HepG2 (cell line): ENCODE results near the gene FCMR. TPM values are rescaled to one million over a fixed set of nuclear protein-coding genes. Genes with fewer than 3 reads are reported as not detected.
A peak's percentile ranks its signal among the peaks of the same experiment; 100 is the strongest.

Source experiments
- ATAC-seq: fragments of 200-7000 bp; cut with Tn5 transposase; 3 replicates; pipeline ENCODE4 v1.9.1; 2020; ENCODE audit warnings: mild to moderate bottlenecking, moderate library complexity
- BruUV-seq: library from RNA; stranded (reverse); fragments of 400-500 nt; replicated peaks from 2 replicates; lab custom pipeline; 2021; lab: Mats Ljungman, UMichigan
- CTCF ChIA-PET: fragments of 300-600 bp; formaldehyde crosslinking; extraction: SDS; loops from one replicate; lab custom pipeline; 2021; ENCODE audit warnings: low total read pairs, inconsistent platforms, low intra/inter-chr PET ratio; lab: Yijun Ruan, JAX
- POLR2A ChIA-PET: fragments of 350-600 bp; sonication (Branson Sonifier 250); formaldehyde crosslinking; loops from one replicate; lab custom pipeline; 2020; ENCODE audit warnings: antibody characterized with exemption, inconsistent platforms; lab: Yijun Ruan, JAX
- DNase-seq: peaks from one replicate; pipeline ENCODE4 v3.0.0-alpha.2; 2015; ENCODE audit warnings: low spot score
- FAIRE-seq: peaks from 3 replicates; lab custom pipeline; 2011; peaks lifted over from hg19 to GRCh38; lab: Jason Lieb, UNC
- H2AFZ ChIP-seq: one replicate; pipeline ENCODE4 v1.6.1; 2011; ENCODE audit warnings: low read length, inconsistent platforms
- H3K27ac ChIP-seq: fragments of 300-600 bp; 3 replicates; pipeline ENCODE4 v1.8.0; 2011; ENCODE audit warnings: mixed run types, mild to moderate bottlenecking, mixed read lengths, low read length, inconsistent platforms; ENCODE audit not compliant: insufficient read depth; ENCODE audit errors: extremely low read length
- H3K27me3 ChIP-seq, 2 experiments: fragments of 200-600 bp in 1 of 2; 2 replicates in 1 of 2; 3 replicates in 1 of 2; pipeline versions ENCODE4 v1.6.0 to v1.8.0; 2011; ENCODE audit warnings: low read length in 2 of 2, mild to moderate bottlenecking in 2 of 2, moderate library complexity in 2 of 2, inconsistent platforms in 1 of 2; ENCODE audit not compliant: insufficient read depth in 2 of 2, control insufficient read depth in 1 of 2
- H3K36me3 ChIP-seq, 2 experiments: fragments of 200-600 bp in 1 of 2; replicated peaks in 1 of 2; 2 replicates in 1 of 2; 3 replicates in 1 of 2; pipeline versions ENCODE4 v1.5.1 to v1.8.0; 2011; ENCODE audit warnings: low read length in 2 of 2, inconsistent platforms in 1 of 2; ENCODE audit not compliant: insufficient read depth in 2 of 2, control insufficient read depth in 1 of 2
- H3K4me1 ChIP-seq: 2 replicates; pipeline ENCODE4 v1.5.1; 2012; ENCODE audit warnings: low read length, inconsistent platforms; ENCODE audit not compliant: insufficient read depth
- H3K4me2 ChIP-seq: 2 replicates; pipeline ENCODE4 v1.6.0; 2011; ENCODE audit warnings: low read depth, low read length, inconsistent platforms
- H3K4me3 ChIP-seq, 3 experiments: fragments of 200-600 bp in 1 of 3; sonication (generic), shearing (Covaris generic) in 1 of 3; replicated peaks in 1 of 3; 2 replicates each; pipeline ENCODE4 v1.5.1; 2011 to 2016; ENCODE audit warnings: low read length in 3 of 3, inconsistent platforms in 2 of 3, low read depth in 2 of 3, mild to moderate bottlenecking in 2 of 3, control low read depth in 1 of 3, mixed read lengths in 1 of 3; ENCODE audit not compliant: insufficient read depth in 1 of 3
- H3K79me2 ChIP-seq: one replicate; pipeline ENCODE4 v1.6.1; 2011; ENCODE audit warnings: low read length, inconsistent platforms; ENCODE audit not compliant: insufficient read depth
- H3K9ac ChIP-seq: 2 replicates; pipeline ENCODE4 v1.6.0; 2011; ENCODE audit warnings: mild to moderate bottlenecking, low read depth, low read length, inconsistent platforms; ENCODE audit not compliant: insufficient read depth
- H3K9me3 ChIP-seq: 2 replicates; pipeline ENCODE4 v1.5.1; 2012; ENCODE audit warnings: mild to moderate bottlenecking, low read length
- H4K20me1 ChIP-seq: 2 replicates; pipeline ENCODE4 v1.6.0; 2011; ENCODE audit warnings: inconsistent platforms, mild to moderate bottlenecking, low read length, moderate library complexity; ENCODE audit not compliant: insufficient read depth
- BORCS8-MEF2B ChIP-seq: sonication (generic); formaldehyde crosslinking; IDR thresholded peaks from 2 replicates; pipeline ENCODE4 v1.8.0; 2022; ENCODE audit warnings: mild to moderate bottlenecking, missing genetic modification reagents
- TIGD3 ChIP-seq: sonication (generic); formaldehyde crosslinking; IDR thresholded peaks from 2 replicates; pipeline ENCODE4 v1.5.1; 2020; ENCODE audit warnings: mild to moderate bottlenecking, missing genetic modification reagents, borderline replicate concordance
- ZNF629 ChIP-seq: sonication (generic); formaldehyde crosslinking; conservative IDR thresholded peaks from 2 replicates; pipeline ENCODE4 v1.5.0; 2020; ENCODE audit warnings: missing genetic modification reagents
- WGBS: methylation state at CpG from one replicate; pipeline ENCODE4 v1.1.6; 2017; ENCODE audit warnings: low lambda C conversion rate; 5-methylcytosine and 5-hydroxymethylcytosine counted together
- in situ Hi-C: cut with HindIII; loops from 2 replicates; pipeline ENCODE4 v1.10.0; 2017; ENCODE audit warnings: low pct_unique_long_range_greater_than_20kb; ENCODE audit not compliant: extremely low pct_ligation_motif_present
- intact Hi-C: fragments of 100-400 bp; cut with micrococcal nuclease; formaldehyde crosslinking; loops from one replicate; pipeline ENCODE4 v1.10.0; 2022; ENCODE audit not compliant: unreplicated experiment
- polyA plus RNA-seq, 8 experiments: library from polyadenylated mRNA; depleted of rRNA in 3 of 8; stranded (reverse) in 7 of 8; unstranded in 1 of 8; fragments of >200 nt; fragmentation: Illumina TruSeq in 4 of 8; extraction: Trizol in 4 of 8; gene quantifications; 2 replicates each; pipeline versions ENCODE4 v1.2.1 to v1.2.3, GENCODE V29; 2011 to 2016; ENCODE audit warnings: low read depth in 4 of 8, missing spikeins in 1 of 8, mixed read lengths in 1 of 8; ENCODE audit not compliant: insufficient read depth in 1 of 8
- total RNA-seq, 5 experiments: library from RNA; depleted of rRNA; stranded (reverse); fragments of >200 nt; fragmentation: Illumina TruSeq; extraction: Trizol; gene quantifications; 2 replicates each; pipeline ENCODE4 v1.2.3, GENCODE V29; 2016; ENCODE audit warnings: low read depth in 1 of 5

The FCMR gene
- total and polyA plus RNA-seq, 2 of the 13 experiments (the other 11 are each of a cell fraction or from before 2014, with no cell fraction given), result not detected

GRCh38 chr1:206955476-206956451 lies 34.0 kb upstream of the FCMR start (continued):
- TF ChIP-seq BORCS8-MEF2B (CRISPR knock-in tag), result no peak
- TF ChIP-seq TIGD3 (CRISPR knock-in tag), result no peak

GRCh38 chr1:206954459-206955342 lies 33.0 kb upstream of the FCMR start:
- H3K27me3 ChIP-seq, result no peaks in the 10 kb centered on the region; a peak in 1 of 5 replicates
- no peak for ATAC-seq
- FAIRE-seq, result no peak
- H3K27ac ChIP-seq, result no peak overlapping the region
- peak overlapping the region; percentile 44 for H3K4me2 ChIP-seq
- H3K4me3 ChIP-seq, result no peak overlapping the region; a peak in 1 of 6 replicates
- WGBS, result 24% methylated on average over 10 of the region's 10 CpGs
- no peak overlapping the region for H3K9ac ChIP-seq
- no peak overlapping the region for H2AFZ ChIP-seq
- intact Hi-C loops, result no loop called here
- POLR2A ChIA-PET, result no interaction called here
- TF ChIP-seq ZNF629 (CRISPR knock-in tag), result peak; percentile 80
- no peak for TF ChIP-seq BORCS8-MEF2B (CRISPR knock-in tag)
- TF ChIP-seq, all 625 proteins: peak for 1
- CTCF ChIA-PET, result no interaction called here
- in situ Hi-C loops, result no loop called here
- peaks cover 88% of the 10 kb centered on the region for H3K4me1 ChIP-seq
- no peaks in the 10 kb centered on the region for H3K79me2 ChIP-seq
- H3K36me3 ChIP-seq, result no peaks in the 10 kb centered on the region
- 0 out of 2 replicates have a peak, but pooled peaks cover 5% of the 10 kb centered on the region for H3K9me3 ChIP-seq
- no peak for DNase-seq
- no peaks in the 10 kb centered on the region for H4K20me1 ChIP-seq
- BruUV-seq, result no TSS peak
